Stimulated activated CD8-positive, alpha-beta memory T cell treated with anti-CD3 and anti-CD28 coated beads, Interleukin-2, amount 100 ng/mL, for 1 hour (primary cell): Measurements from ENCODE around the gene CUTC.
"Not testable (repeated sequence)": the region's sequence is repeated elsewhere in the genome, so short reads cannot be mapped to it uniquely, and the experiment has no call there.

Source experiments
- DNase-seq, 2 donors: peaks; one replicate each; pipeline ENCODE4 v3.0.0-alpha.2; 2020; ENCODE audit warnings: low read depth in 2 of 2

The CUTC gene

DNA sequence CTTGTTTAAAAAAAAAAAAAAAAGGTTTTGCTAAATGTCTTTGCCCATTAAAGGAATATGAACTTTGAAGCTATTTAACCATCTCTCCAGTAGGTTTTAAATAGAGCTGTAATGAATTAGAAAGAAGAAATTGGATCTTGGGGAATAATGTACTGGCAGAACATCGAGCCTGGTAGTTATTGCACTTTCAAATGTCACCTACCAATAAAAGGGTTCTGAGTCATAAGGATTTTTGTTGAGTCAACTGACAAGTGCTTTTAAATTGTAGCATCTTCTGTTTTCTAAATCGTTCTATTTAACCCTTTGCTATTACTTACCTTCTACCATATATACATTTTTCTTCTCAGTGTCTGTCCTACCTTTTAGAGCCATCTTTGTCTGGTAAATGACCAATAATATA lies 10.7 kb downstream of the CUTC start:
- DNase-seq: no peak

DNA sequence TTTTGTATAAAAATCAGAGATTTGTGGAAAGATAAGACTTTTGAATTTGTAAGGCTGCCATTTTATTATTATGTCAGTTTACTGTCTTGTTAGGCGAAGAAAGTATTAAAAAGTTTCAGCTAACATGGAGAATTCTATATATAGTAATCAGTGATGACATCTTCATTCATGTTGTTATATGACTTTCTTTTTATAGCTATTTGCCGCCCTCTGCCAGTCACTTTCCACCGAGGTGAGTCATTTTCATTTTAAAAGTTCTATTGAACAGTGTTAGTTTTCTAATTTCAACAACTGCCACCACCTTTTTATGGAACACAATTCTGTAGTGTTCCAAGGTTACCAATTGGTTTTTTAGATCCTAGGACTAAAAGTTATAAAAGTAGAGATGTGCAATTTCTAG lies 11.8 kb downstream of the CUTC start:
- DNase-seq: no peak

DNA sequence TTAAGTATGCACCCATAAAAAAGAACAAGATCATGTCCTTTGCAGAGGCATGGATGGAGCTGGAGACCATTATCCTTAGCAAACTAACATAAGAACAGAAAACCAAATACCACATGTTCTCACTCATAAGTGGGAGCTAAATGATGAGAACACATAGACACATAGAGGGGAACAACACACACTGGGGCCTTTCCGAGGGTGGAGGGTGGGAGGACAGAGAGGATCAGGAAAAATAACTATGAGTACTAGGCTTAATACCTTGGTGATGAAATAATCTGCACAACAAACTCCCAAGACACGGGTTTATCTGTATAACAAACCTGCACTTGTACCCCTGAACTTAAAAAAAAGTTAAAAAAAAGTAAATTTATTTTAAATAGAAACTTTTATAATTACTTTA lies 14.1 kb downstream of the CUTC start:
- not testable (repeated sequence) for DNase-seq

DNA sequence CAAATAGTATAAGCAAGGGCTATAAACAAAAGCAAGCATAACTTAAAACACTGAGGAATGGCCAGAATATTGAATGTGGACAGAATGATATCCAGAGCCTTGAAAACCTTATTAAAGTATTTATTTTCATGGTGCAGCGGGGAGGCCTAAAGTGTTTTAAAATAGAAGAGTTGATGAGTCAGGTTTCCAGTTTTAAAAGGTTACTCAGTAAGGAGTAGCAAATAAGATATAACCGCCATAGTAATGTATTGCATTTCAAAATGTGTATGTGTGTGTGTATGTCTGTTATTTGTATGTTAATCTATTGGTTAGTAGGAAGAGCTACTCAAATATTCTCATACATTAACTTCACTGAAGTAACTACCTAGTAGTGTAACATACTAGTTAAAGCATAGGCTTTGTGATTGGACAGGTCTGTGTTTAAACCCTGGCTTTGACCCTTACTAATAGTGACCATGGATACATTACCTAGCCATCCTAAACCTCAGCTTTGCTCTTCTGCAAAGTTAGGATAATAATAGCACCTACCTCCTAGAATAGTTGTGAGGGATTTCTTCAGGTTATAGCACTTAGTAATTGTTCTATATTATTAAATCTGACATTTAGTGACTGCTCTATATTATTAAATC lies 16.9 kb downstream of the CUTC start:
- DNase-seq: no peak

DNA sequence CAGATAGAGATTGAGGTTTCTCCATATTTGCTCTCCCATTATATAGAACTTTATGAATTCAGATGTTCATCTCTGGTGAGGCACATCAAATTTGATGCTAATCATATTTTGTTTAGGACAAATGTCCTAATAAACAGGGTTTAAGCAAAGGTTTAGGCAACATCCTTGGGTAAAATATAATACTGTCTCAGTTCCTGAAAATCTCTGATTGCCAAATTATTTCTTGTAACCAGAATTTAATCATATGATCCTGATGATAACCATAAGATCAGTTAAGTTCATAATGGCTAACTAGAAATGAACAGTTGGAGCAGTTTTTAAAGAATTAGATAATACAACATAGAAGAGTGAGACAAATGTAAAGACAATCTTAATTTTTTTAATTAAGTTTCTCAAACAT lies 18.6 kb downstream of the CUTC start:
- no peak for DNase-seq

DNA sequence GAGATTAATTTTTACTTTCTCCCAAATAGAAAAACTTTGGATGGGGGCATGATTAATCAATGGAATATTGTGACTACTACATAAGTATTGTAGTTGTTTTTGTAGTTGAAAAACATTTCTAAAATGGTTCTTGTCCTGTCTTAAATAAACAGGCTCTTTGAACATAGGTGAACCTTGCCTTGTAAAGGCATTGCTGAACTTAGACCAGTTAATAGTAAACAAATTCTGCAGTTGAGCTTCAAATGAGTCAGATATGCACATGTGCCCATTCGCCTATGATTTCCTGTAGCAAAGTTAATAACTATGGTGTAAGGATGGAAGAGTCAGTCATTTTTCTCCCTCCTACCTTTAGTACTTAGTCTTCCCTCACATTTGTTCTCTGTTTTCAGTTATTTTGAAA lies 22.6 kb downstream of the CUTC start:
- DNase-seq: no peak

DNA sequence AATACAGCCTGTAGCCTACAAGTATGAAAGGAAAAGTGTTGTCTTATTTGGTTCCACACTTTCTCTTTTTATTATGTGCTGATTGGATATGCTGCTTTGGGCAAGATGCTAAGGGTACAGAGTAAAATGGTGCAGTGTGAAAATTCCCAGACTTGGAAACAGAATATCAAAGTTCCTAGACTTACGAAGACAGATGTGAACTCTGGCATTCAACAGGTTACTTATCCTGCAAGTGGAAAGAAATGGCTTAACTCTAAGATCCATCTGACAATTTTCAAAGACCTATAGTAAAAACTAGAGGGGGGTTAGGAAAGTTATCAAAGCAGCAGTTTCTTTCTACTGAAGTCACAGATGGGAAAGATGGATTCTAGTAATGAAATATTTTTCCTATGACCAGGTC lies 24.1 kb downstream of the CUTC start:
- no peak for DNase-seq

DNA sequence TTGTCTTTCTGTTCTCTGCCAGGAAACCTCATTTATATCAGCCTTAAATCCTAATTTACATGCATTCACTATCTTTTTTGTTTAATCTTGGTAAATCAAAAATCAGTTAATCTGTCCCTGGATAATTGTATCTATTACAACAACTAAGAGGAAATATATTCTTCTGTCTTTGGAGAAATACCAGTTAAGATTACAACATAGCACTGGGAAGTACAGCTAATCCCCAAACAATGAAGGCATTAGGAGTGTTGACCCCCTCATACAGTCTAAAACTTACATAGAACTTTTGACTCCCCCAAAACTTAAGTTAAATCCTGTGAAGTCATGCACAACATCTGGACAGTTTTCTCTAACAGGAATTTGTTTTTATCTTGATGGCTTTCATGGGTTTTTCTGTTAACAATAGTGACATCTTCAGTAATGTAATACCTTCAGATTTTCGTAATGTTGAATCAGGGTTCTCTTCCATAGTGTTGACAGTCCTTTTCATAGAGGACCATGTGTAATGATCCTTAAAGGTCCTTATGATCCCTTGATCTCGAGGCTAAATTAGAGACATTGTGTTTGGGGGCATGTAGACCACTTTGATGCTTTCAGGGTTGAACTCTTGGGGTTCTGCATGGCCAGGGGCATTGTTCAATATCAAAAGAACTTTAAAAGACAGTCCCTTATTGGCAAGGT lies 26.3 kb downstream of the CUTC start:
- no peak for DNase-seq

DNA sequence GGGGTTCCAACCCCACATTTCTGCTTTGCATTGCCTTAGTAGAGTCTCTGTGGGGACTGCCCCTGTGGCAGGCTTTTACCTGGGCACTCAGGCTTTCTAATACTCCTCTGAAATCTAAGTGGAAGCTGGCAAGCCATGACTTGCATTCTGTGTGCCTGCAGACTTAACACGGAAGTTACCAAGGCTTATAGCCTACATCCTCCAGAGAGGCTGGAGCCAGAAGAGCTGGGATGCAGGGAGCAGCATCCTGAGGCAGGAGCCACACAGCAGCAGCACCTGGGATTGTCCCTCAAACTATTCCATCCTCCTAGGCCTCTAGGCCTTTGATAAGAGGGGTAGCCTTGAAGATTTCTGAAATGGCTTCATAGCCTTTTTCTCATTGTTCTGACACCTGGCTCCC lies 28.3 kb downstream of the CUTC start:
- DNase-seq: no peak

DNA sequence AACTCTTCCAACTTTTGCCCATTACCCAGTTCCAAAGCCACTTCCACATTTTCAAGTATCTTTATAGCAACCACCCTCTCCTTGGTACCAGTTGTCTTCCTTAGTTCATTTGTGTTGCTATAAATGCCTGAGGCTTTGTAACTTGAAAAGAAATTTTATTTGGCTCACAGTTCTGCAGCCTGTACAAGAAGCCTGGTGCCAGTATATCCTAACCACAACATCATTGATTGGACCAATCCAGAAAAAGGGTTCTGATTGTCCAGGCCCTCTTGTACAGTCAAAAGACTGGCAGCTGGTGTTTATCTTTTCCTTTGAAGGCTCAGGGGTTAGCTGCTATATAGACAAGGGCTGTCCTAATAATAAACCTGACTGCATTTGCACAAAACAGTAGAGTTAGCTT lies 29.3 kb downstream of the CUTC start:
- no peak for DNase-seq

DNA sequence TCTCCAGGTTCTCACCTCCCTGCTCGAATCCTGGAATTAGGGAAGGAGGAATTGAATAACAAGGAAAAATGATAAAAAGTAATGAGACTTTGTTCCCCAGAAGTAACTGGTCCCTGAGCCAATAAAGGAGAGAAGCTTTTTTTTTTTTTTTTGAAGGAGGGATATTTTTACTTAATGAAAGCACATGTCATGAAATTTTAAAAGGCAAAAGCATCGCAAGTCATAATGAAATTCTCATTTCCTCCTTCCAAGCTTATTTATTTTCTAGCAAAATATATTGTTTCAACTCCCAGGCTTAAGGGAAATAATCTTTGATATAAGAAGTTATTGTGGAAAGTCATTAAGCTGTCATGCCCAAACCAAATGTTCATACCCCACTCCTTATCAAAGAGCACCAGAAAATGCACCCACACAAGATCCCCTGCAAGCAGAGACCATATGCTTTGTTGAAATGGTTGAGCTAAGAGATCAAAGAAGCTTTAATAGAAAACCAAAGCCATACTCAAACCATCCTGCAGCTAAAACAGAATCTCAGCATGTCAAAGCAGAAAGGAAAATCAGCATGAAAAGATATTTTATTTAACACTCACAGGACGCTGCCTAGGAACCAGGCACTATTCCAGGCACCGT lies 33.8 kb downstream of the CUTC start:
- no peak for DNase-seq

DNA sequence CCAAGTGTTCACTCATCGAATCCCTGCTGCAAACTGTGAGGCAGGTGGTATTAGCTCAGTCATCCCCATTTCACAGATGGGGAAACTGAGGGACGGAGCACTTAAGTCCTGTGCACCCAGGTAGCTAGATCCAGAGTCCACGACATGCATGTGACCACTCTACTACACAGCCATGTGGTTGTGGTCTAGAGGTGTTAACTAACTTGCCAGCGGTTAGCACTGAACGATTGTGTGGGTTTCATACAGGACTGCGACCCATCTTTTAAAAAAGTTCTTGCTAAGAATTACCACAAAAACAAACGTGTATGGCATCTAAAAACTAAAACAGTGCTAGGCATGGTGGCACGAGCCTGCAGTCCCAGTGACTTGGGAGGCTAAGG lies 34.3 kb downstream of the CUTC start:
- no peak for DNase-seq

DNA sequence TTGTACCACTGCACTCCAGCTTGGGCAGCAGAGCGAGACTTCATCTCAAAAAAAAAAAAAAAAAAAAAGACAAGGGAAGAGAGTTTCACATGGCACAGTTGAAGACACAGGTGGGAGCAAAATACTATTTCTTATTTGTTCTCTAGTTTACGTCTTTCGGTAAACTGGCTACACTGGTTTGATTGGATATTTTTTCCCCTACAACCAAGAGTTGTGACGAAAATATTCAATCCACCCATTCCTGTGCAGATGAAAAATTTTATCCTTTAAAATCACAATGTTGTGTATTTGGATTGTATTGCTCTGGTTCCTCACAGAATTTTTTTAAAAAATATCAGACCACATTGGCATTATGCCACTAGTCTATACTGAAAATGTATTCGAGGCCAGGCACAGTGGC lies 35.9 kb downstream of the CUTC start:
- no peak for DNase-seq

DNA sequence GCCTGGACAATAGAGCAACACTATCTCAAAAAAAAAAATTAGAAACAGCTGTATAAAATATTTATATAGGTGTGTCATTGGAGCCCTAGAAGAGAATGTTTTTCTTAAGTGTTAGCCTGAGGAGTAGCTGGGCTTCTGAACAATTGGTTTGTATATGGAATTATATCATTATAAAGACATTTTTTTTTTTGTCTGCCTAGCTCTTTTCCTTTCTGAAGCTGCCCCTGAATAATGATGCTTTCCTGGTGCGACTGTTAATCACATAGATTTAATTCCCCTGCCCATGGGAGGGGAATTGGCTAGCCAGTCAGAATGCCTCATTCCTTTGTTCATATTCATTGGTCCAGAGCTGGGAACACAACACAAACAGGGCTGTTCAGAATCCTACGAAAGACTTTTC lies 36.5 kb downstream of the CUTC start:
- DNase-seq: no peak

DNA sequence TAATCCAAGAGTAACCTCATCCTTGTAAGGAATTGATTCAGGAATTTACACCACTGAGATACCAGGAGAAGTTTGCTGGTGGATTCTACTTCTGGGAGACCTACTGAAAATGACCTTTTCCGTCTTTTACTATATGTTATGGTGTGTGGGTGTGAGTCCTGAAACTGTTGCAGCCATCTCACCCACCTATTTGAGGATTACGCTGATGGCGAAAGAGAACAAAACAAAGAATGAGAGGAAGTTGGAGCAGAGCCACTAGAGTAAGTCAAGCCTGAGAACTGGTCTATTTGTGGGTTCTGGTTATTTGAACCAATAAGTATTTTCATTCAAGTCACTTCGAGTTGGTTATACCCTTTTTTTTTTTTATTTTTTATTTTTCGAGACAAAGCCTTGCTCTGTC lies 37.7 kb downstream of the CUTC start:
- no peak for DNase-seq

DNA sequence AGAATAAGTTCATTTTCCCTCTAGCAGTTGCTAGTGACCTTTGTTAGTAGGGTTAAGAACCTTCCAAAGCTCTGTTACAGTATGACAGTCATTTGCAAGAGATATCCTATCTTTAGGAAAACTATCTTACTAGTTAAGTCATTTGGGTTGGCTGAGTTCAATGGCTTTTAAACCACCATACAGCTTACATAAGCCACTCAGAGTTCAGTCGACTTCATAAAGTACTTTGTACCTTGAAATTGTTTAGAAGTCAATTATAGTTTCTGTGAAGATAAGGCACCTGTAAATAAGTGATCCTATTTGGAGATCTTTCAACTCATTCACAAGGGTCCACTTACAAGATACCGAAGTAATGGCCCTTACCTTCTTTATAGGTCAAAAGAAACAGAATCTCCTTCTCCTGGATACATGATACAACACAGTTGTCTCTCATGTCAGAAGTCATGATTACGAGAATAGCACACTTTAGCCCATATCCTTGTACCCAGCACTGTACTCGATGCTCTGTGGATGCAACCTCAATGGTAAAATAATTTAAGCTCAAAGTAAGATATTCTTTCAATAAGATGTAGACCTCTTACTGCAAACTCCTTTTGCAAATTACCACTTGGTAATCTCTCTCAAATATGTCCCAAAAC lies 38.5 kb downstream of the CUTC start:
- DNase-seq: no peak

DNA sequence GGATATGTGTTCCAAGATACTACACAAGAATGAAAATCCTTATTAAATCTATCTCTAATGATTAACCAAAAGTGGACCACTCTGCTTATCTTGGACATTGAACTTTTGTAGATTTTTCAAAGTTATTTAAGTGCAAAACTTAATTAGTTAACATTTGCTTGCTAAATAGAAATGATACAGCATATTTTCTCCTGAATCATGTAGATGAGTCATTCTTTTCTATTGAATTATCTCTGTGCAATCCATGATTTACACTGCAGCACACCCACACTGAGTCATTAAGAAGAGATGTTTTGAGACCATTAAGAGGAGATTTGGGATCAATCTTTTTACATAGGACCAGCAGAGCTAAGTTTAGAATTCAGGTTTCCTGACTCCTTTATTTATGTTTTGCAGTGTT lies 43.8 kb downstream of the CUTC start:
- DNase-seq: no peak

DNA sequence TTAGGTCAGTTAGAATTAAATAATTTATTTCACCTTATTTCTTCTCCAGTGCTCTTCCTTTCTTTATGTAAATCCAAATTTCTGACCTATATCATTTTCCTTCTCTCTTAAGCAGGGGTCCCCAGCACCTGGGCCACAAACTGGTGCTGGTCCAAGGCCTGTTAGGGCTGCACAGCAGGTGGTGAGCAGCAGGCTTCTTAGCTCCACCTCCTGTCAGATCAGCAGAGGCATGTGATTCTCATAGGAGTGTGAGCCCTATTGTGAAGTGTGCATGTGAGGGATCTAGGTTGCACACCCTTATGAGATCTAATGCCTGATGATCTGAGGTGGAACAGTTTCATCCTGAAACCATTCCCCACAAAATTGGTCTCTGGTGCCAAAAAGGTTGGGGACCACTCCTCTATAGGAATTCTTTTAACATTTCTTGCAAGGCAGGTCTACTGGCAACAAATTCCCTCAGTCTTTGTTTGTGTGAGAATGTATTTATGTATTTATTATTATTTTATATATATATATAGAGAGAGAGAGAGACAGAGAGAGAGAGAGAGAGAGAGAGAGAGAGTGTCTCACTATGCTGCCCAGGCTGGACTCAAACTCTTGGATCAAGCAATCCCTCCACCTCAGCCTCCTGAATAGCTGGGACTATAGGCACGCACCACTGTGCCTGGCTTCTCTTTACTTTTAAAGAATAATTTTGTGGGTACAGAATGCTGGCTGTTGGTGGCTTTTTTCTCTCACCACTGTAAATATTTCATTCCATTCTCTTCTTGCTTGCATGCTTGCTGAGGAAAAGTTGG lies 46.1 kb downstream of the CUTC start:
- no peak for DNase-seq

DNA sequence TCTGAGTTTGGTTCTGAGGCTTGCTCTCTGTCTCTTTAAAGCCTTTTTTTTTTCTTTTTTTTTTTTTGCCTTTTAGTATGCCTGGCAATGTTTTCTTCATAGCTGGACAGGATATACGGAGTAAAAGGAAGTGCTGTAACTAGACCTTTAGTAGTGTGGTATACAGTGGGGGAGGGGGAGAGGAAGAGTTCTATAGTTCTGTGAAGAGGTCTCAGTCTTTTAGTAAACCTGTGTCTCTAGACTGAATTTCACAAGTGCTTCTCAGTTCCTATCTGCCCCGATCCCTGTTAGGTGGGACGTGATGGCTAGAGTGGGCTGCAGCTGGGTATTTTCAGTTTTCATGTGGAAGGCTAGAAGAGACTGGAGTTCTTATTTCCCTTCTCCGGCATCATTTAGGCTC lies 47.3 kb downstream of the CUTC start:
- no peak for DNase-seq

DNA sequence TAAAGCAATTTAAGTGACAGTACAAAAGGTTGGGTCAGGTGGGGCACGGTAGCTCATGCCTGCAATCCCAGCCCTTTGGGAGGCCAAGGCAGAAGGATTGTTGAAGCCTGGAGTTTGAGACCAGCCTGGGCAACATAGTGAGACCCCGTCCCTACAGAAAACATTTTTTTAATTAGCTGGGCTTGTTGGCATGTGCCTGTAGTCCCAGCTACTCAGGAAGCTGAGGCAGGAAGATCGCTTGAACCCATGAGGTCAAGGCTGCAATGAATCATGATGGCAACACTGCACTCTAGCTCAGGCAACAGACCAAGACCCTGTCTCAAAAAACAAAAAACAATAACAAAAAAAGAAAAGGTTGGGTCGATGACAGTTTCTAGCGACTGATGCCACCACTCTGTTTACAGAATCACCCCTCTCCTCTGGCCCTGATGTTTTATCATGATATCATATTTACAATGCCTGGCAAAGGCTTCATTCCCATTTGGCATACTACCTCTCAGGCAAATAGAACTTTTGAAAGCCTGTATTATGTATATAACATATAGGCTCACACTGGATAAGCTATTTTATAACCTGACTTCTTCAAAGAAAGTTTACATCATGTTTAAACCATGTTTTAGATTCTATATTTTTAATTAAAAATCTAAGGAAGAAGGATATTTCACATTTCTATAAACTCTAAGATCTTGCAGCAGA lies 49.8 kb downstream of the CUTC start:
- DNase-seq: no peak

DNA sequence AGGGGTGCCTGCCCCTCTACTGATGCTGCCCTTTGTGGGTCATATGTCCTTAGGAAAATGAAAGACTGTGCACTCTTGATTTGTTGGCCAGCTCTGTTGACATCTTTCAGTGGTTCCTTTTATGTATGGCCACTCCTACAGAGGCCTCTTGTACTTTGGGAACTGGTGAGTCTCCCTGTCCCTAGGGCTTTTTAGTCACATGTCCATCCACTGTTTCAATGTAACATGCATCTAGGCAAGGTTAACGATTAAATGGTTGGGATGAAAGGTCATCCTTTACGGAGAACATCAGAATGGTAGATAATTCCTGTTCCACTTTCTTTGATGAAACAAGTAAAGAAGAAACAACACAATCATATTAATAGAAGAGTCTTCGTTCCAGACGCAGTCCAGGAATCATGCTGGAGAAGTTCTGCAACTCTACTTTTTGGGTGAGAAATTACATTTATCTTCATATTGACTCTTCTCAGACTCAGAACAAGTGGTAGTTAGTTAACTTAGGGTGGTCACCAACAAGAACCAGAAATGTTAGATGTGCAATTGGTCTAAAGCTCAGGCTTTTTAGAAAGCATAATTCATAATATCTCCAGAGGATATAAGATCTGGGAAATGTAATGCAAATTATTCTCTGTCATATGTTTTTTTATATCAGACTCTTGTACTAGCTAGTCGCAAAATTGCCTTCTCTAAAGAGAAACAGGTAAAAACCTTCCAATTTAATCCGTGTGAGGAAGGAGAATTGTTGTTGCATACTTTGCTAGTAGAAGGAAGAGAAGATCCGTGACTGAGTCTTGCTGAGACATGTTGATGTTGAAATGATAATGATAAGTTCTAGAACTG lies 50.6 kb downstream of the CUTC start, which contains the start of gene ABCC2:
TSS of gene ABCC2 (plus strand) at position 194 of the 840 bp plus-strand sequence. CDS start at position 399, 205 bp downstream.
- no peak for DNase-seq
